Testis (tissue), 2 donors: Measurements from ENCODE around the gene DUOX1.

Source experiments
- POLR2A ChIP-seq: fragments of 450-650 bp; IDR thresholded peaks from one replicate; pipeline ENCODE4 v1.6.1; 2017; ENCODE audit warnings: antibody characterized with exemption, mild to moderate bottlenecking, moderate library complexity
- TF ChIP-seq, protein P1 (sequence below), 3 experiments: fragments of 450-650 bp in 2 of 3; fragments of 200-600 bp in 1 of 3; sonication (generic) in 1 of 3; IDR thresholded peaks; one replicate each; pipeline ENCODE4 v1.5.1; 2016 to 2019; ENCODE audit warnings: antibody characterized with exemption in 3 of 3, mild to moderate bottlenecking in 2 of 3, moderate library complexity in 1 of 3

- no peak for TF ChIP-seq POLR2A
- TF ChIP-seq, protein P1, sequence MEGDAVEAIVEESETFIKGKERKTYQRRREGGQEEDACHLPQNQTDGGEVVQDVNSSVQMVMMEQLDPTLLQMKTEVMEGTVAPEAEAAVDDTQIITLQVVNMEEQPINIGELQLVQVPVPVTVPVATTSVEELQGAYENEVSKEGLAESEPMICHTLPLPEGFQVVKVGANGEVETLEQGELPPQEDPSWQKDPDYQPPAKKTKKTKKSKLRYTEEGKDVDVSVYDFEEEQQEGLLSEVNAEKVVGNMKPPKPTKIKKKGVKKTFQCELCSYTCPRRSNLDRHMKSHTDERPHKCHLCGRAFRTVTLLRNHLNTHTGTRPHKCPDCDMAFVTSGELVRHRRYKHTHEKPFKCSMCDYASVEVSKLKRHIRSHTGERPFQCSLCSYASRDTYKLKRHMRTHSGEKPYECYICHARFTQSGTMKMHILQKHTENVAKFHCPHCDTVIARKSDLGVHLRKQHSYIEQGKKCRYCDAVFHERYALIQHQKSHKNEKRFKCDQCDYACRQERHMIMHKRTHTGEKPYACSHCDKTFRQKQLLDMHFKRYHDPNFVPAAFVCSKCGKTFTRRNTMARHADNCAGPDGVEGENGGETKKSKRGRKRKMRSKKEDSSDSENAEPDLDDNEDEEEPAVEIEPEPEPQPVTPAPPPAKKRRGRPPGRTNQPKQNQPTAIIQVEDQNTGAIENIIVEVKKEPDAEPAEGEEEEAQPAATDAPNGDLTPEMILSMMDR (IDR thresholded peaks at IDR 0.05), result no peak
These were observed 35.5 kb upstream of the DUOX1 start for GRCh38 chr15:45094358-45094730.
